Stimulated activated CD8-positive, alpha-beta memory T cell treated with anti-CD3 and anti-CD28 coated beads, Interleukin-12 subunit alpha, Interleukin-12 subunit beta, amount 100 ng/mL, for 4 hours (primary cell): ENCODE measurements around the gene FXYD7.
"Not testable (repeated sequence)": the region's sequence is repeated elsewhere in the genome, so short reads cannot be mapped to it uniquely, and the experiment has no call there.

Experiments
- DNase-seq: peaks from one replicate; pipeline ENCODE4 v3.0.0-alpha.2; 2020; ENCODE audit warnings: low read depth

Gene FXYD7

GRCh38 chr19:35166100-35167063, 23.3 kb downstream of the FXYD7 start:
- DNase-seq, result no peak

GRCh38 chr19:35167251-35168119, 24.4 kb downstream of the FXYD7 start:
- DNase-seq, result no peak

DNA sequence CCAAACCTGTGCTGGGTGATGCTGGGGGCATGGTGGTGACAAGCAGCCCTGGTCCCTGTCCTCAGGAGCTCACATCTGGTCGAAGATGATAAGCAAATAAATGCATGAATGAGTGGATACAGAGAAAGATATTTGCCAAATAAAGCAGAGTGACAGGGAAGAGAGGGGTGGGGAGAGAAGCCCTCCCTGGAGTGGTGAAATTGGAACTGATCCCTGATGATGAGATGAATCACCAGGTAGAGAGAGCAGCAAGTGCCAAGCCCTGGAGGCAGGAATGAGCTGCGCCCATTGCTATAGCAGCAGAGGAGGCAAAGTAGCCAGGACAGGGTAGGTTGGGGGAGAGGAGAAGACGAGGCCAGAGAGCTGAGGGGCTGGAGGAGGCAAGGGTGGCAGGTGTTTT, 25.1 kb downstream of the FXYD7 start:
- DNase-seq, result no peak

DNA sequence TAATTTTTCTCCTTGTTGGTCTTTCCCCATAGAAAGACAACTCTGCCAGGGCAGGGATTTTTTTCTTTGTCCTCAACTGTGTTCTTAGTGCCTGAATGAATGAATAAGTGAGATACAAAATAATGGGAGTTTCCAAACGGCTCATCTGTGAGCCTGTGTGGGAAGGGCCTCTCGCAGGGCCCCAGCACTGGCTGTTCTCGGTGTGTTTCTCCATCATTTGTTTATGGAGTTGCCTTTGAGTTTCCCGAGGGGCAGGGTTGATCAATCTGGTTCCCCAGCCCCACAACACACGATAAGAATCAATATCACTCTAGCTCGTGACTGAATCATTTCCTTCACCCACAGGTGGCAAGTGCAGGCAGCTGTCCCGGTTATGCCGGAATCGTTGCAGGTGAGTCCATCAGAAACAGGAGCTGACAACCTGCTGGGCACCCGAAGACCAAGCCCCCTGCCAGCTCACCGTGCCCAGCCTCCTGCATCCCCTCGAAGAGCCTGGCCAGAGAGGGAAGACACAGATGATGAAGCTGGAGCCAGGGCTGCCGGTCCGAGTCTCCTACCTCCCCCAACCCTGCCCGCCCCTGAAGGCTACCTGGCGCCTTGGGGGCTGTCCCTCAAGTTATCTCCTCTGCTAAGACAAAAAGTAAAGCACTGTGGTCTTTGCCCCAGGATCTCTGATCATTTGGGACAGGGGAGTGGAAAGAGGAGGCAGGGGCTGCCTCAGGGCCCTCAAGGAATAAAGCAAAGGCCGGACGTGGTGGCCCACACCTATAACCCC, 26.4 kb downstream of the FXYD7 start:
- DNase-seq, result no peak

GRCh38 chr19:35170359-35171061, 27.5 kb downstream of the FXYD7 start:
- DNase-seq, result no peak

- DNase-seq, result no peak
Observed at GRCh38 chr19:35171730-35172129, 28.7 kb downstream of the FXYD7 start.

GRCh38 chr19:35174226-35174625, 31.2 kb downstream of the FXYD7 start:
- DNase-seq, result no peak

GRCh38 chr19:35176181-35176570, 33.1 kb downstream of the FXYD7 start:
- no peak for DNase-seq

DNA sequence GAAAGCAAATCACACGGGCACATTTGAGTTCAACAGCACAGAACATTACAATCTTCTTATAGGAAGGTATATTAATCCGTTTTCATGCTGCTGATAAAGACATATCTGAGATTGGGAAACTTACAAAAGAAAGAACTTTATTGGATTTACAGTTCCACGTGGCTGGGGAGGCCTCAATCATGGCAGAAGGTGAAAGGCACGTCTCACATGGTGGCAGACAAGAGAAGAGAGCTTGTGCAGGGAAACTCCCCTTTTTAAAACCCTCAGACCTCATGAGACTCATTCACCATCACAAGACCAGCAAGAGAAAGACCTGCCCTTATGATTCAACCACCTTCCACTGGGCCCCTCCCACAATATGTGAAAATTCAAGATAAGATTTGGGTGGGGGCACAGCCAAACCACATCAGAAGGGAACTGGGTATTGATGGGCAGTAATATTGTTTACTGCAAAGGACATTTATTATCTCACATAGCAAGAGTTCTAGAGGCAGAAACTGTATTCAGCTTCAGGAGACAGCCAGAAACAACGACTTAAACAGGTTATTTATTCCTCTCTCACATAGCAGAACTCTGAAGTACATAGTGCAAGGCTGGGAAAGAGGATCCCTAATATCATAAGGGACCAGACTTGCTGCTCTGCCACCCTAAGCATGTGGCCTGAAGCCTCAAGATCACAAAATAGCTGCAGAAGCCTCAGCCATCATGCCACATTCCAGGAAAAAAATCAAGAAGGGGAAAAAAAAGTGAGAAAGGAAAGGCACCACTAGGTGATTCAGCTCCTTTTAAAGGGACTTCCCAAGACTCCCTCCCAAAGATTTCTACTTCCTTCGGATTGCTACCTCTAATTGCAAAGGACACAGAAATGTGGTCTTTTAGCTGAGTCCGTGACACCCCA, 34.6 kb downstream of the FXYD7 start:
- DNase-seq, result no peak

DNA sequence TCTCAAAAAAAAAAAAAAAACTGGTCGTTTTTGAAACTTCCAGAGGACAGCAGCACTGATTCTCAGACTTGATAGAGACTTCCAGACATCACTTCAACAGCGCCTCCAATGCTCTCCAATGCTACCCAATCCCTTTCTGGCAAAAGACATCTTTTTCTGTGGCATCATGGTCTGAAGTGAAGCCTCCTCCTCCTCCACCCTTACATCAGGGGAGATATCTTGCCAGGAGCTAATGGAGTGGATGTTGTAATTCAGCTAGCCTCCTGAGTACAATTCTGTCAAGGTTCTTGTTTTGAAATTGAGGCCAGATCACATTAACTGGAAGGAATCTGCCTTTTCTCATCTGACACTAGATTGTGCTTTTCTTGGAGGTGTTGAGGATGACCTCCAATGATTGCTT, 35.6 kb downstream of the FXYD7 start:
- DNase-seq, result no peak

GRCh38 chr19:35179830-35180229, 36.8 kb downstream of the FXYD7 start:
- DNase-seq, result no peak

DNA sequence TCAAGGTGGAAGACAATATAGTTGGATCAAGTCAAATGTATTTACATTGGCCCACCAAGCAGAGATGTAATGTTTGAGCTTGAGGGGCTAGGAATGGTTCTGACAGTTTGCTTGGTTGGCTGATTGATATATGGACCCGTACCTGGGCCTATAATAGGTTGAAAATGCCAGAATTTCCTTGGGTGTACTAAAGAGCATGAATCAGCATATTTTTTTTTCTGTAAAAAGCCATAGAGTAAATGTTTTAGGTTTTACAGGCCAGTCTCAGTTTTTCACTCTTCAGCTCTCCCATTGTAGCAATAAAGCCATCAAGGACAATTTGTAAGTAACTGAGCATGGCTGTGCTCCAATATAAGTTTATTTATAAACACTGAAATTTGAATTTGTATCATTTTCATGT, 38.3 kb downstream of the FXYD7 start:
- no peak for DNase-seq

GRCh38 chr19:35184267-35184666, 41.2 kb downstream of the FXYD7 start:
- DNase-seq, result no peak

DNA sequence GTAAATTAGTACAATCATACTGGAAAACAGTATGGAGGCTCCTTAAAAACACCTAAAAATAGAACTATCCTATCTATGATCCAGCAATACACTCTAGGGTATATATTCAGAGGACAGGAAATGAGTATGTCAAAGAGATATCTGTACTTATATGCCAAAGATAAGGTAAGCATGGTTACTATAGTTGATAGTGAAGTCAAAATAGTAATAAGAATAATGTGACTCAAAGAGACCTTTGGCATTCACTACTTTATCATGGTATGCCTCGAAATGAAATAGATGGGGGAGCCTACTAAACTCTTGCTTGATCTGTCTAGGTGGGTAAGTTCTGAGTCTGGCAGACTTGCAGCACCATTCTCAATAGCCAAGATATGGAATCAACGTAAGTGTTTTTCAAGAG, 41.8 kb downstream of the FXYD7 start:
- no peak for DNase-seq

DNA sequence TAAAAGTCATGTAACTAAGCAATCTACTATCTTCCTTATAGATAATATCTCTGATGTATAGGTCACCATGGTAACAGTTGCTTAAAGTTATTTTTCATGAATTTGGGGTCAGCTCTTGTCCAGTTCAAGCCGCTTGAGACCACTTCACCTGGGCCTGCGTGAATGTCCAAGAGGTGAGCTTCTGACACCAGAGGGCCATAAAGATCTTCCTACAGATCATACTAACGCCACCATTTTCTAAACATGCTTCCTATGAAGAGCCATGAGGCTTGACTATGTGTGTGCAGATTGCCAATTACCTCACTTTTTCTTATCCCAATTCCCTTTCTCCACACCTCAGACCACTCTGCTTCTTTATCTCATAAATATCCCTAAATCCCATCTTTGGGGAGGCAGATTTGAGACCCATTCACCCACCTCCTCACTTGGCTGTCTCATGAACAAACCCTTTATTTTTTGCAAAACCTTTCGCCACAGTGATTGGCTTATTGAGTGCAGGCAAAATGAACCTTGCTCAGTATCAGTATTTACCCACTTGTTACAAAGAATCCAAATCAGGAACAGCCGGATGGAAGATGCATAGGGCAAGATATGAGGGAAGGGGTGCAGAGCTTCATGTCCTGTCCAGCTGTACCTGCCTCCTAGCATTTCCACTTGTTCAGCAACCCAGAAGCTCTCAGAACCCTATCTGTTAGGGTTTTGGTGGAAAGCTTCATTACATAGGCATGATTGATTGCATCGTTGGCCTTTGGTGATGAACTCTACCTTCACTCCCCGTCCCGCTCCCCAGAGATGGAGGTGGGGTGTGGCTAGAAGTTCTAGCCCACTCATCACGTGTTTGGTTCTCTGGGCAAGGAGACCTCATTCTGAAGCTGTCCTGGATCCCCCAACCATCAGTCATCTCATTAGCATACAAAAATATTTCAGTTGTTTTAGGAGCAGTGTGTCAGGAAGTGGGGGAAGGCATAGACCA, 51.2 kb downstream of the FXYD7 start:
- no peak for DNase-seq

GRCh38 chr19:35195830-35196229, 52.8 kb downstream of the FXYD7 start:
- no peak for DNase-seq

- DNase-seq, result not testable (repeated sequence)
Observed at GRCh38 chr19:35196861-35197260, 53.8 kb downstream of the FXYD7 start.

- no peak for DNase-seq
Observed at GRCh38 chr19:35199481-35199880, 56.4 kb downstream of the FXYD7 start.
